ENCODE results near the gene LRMDA.

Gene LRMDA

GRCh38 chr10:75606203-75606779, 174.9 kb downstream of the LRMDA start:
- H3K79me2 ChIP-seq (ENCODE audit: insufficient read depth, low read length), result no peaks in the 10 kb centered on the region
- H3K36me3 ChIP-seq (ENCODE audit: insufficient read depth, low read length), result no peaks in the 10 kb centered on the region
- H3K27ac ChIP-seq (ENCODE audit: low read length), result no peak overlapping the region

GRCh38 chr10:75607576-75607975, 176.2 kb downstream of the LRMDA start:
- Histone ChIP-seq H3K27me3 (ENCODE audit: insufficient read depth, low read length, poor library complexity) (peaks cover 5% of the 10 kb centered on the region), H3K4me2 (ENCODE audit: insufficient read depth, low read length) (no peak overlapping the region), H3K27ac (ENCODE audit: low read length) (no peak overlapping the region), H3K9ac (ENCODE audit: low read depth, low read length) (no peak overlapping the region), H3K9me3 (ENCODE audit: insufficient read depth, low read length, severe bottlenecking) (no peaks in the 10 kb centered on the region), H3K4me1 (ENCODE audit: insufficient read depth, low read length) (no peaks in the 10 kb centered on the region), H3K36me3 (ENCODE audit: insufficient read depth, low read length) (no peaks in the 10 kb centered on the region), H3K4me3 (ENCODE audit: low read depth in 1 of 2, low read length in 2 of 2) (no peak overlapping the region), H4K20me1 (ENCODE audit: insufficient read depth, low read length) (no peaks in the 10 kb centered on the region), H3K79me2 (ENCODE audit: insufficient read depth, low read length) (no peaks in the 10 kb centered on the region), H2AFZ (ENCODE audit: low read depth, low read length) (no peak overlapping the region)
- DNase-seq (no peak), ATAC-seq (ENCODE audit: insufficient read depth, low read depth) (no peak)
- TF ChIP-seq EZH2 (IDR thresholded peaks at IDR 0.05; ENCODE audit: borderline replicate concordance, low read depth, low read length, severe bottlenecking) (no peak), CTCF (IDR thresholded peaks at IDR 0.05; ENCODE audit: borderline replicate concordance, extremely low read depth, low read length, poor library complexity, severe bottlenecking) (no peak)

More at GRCh38 chr10:75606203-75606779, 174.9 kb downstream of the LRMDA start:
- Histone ChIP-seq H3K4me1 (ENCODE audit: insufficient read depth, low read length) (no peaks in the 10 kb centered on the region), H3K4me2 (ENCODE audit: insufficient read depth, low read length) (no peak overlapping the region), H3K4me3 (ENCODE audit: low read depth in 1 of 2, low read length in 2 of 2) (no peak overlapping the region), H3K27me3 (ENCODE audit: insufficient read depth, low read length, poor library complexity) (peaks cover 5% of the 10 kb centered on the region), H3K9ac (ENCODE audit: low read depth, low read length) (no peak overlapping the region), H3K9me3 (ENCODE audit: insufficient read depth, low read length, severe bottlenecking) (no peaks in the 10 kb centered on the region), H2AFZ (ENCODE audit: low read depth, low read length) (no peak overlapping the region), H4K20me1 (ENCODE audit: insufficient read depth, low read length) (no peaks in the 10 kb centered on the region)
- no peak for DNase-seq
- ATAC-seq (ENCODE audit: insufficient read depth, low read depth), result no peak
- TF ChIP-seq CTCF (IDR thresholded peaks at IDR 0.05; ENCODE audit: borderline replicate concordance, extremely low read depth, low read length, poor library complexity, severe bottlenecking) (no peak), EZH2 (IDR thresholded peaks at IDR 0.05; ENCODE audit: borderline replicate concordance, low read depth, low read length, severe bottlenecking) (no peak)

GRCh38 chr10:75610183-75610582, 178.8 kb downstream of the LRMDA start:
- no peaks in the 10 kb centered on the region for H3K36me3 ChIP-seq (ENCODE audit: insufficient read depth, low read length)
- TF ChIP-seq CTCF (IDR thresholded peaks at IDR 0.05; ENCODE audit: borderline replicate concordance, extremely low read depth, low read length, poor library complexity, severe bottlenecking) (no peak), EZH2 (IDR thresholded peaks at IDR 0.05; ENCODE audit: borderline replicate concordance, low read depth, low read length, severe bottlenecking) (no peak)
- no peaks in the 10 kb centered on the region for H3K9me3 ChIP-seq (ENCODE audit: insufficient read depth, low read length, severe bottlenecking)
- H3K9ac ChIP-seq (ENCODE audit: low read depth, low read length), result no peak overlapping the region
- H3K27me3 ChIP-seq (ENCODE audit: insufficient read depth, low read length, poor library complexity), result peaks cover 12% of the 10 kb centered on the region
- H3K27ac ChIP-seq (ENCODE audit: low read length), result no peak overlapping the region
- no peak overlapping the region for H3K4me2 ChIP-seq (ENCODE audit: insufficient read depth, low read length)
- H2AFZ ChIP-seq (ENCODE audit: low read depth, low read length), result no peak overlapping the region
- H4K20me1 ChIP-seq (ENCODE audit: insufficient read depth, low read length), result no peaks in the 10 kb centered on the region
- ATAC-seq (ENCODE audit: insufficient read depth, low read depth), result no peak
- no peak overlapping the region for H3K4me3 ChIP-seq (ENCODE audit: low read depth in 1 of 2, low read length in 2 of 2)
- no peak for DNase-seq
- H3K79me2 ChIP-seq (ENCODE audit: insufficient read depth, low read length), result no peaks in the 10 kb centered on the region
- H3K4me1 ChIP-seq (ENCODE audit: insufficient read depth, low read length), result no peaks in the 10 kb centered on the region

All from DND-41 (cell line).